ENCODE results near the gene DHCR24. TPM values are rescaled to one million over a fixed set of nuclear protein-coding genes. Genes with fewer than 3 reads are reported as not detected.

Gene DHCR24
- total RNA-seq, 4 donors from 2014 or later, result 167 to 525 (median 389) TPM

DNA sequence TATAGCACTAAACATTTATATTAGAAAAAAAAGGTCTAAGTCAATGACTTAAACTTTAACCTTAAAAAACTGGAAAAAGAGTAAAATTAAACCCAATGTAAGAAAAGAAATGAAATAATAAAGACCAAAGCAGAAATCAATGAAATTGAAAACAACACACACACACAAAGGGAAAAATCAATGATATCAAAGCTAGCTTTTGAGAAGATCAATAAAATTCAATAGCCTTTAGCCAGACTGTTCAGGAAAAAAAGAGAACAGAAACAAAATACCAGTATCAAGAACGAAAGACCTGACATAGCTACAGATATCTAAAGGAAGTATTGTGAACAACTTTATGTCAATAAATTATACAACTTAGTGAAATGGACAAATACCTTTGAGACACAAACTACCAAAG is 7.1 kb downstream of the DHCR24 start:
- no peak overlapping the region for H3K27ac ChIP-seq
- no peak for DNase-seq (ENCODE audit: low spot score in 2 of 2)
- H3K4me3 ChIP-seq, result no peak overlapping the region
- no peaks in the 10 kb centered on the region for H3K27me3 ChIP-seq
- no peak for TF ChIP-seq CTCF (IDR thresholded peaks at IDR 0.05)
- no peak for TF ChIP-seq POLR2AphosphoS5 (IDR thresholded peaks at IDR 0.05)
- TF ChIP-seq EP300 (IDR thresholded peaks at IDR 0.05), result no peak
- TF ChIP-seq POLR2A (IDR thresholded peaks at IDR 0.05), result no peak
- peaks cover 22% of the 10 kb centered on the region for H3K4me1 ChIP-seq
- WGBS, result 96% methylated on average over 1 of the region's 1 CpG
- H3K9me3 ChIP-seq, result no peaks in the 10 kb centered on the region
- peaks cover 28% of the 10 kb centered on the region for H3K36me3 ChIP-seq

- DNase-seq (ENCODE audit: low spot score in 2 of 2), result no peak
- TF ChIP-seq CTCF (IDR thresholded peaks at IDR 0.05) (no peak), POLR2AphosphoS5 (IDR thresholded peaks at IDR 0.05) (no peak), POLR2A (IDR thresholded peaks at IDR 0.05) (no peak), EP300 (IDR thresholded peaks at IDR 0.05) (no peak)
- Histone ChIP-seq H3K4me1 (no peaks in the 10 kb centered on the region), H3K9me3 (no peaks in the 10 kb centered on the region), H3K27me3 (no peaks in the 10 kb centered on the region), H3K4me3 (no peak overlapping the region), H3K36me3 (peaks cover 58% of the 10 kb centered on the region), H3K27ac (no peak overlapping the region)
- WGBS, result 95% methylated on average over 5 of the region's 5 CpGs
Observed at GRCh38 chr1:54876814-54877213, 10.2 kb downstream of the DHCR24 start.

DNA sequence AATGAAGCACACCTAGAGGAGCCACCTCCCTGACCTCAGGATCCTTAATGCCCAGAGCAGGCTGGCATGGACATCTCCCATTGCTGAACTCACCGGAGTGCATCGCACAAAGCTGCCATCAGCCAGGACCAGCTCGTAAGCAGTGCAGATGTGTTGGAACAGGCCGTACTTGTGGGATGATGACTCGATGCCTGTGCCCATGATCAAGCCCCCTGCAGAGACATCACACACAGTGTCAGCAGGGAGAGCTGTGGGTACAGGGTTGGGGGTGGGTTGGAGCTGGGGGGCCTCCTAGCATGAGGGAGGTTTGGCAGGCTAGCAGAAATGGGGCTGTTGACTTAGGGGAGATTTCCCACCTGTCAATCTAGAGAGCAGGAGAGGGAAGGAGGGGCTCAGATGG is 12.0 kb downstream of the DHCR24 start:
- Histone ChIP-seq H3K9me3 (no peaks in the 10 kb centered on the region), H3K36me3 (peaks cover 64% of the 10 kb centered on the region), H3K4me3 (no peak overlapping the region), H3K27me3 (no peaks in the 10 kb centered on the region), H3K27ac (no peak overlapping the region), H3K4me1 (no peaks in the 10 kb centered on the region)
- no peak for DNase-seq (ENCODE audit: low spot score in 2 of 2)
- TF ChIP-seq POLR2A (IDR thresholded peaks at IDR 0.05), result no peak
- no peak for TF ChIP-seq CTCF (IDR thresholded peaks at IDR 0.05)
- TF ChIP-seq POLR2AphosphoS5 (IDR thresholded peaks at IDR 0.05), result no peak
- TF ChIP-seq EP300 (IDR thresholded peaks at IDR 0.05), result no peak
- 91% methylated on average over 4 of the region's 5 CpGs for WGBS

DNA sequence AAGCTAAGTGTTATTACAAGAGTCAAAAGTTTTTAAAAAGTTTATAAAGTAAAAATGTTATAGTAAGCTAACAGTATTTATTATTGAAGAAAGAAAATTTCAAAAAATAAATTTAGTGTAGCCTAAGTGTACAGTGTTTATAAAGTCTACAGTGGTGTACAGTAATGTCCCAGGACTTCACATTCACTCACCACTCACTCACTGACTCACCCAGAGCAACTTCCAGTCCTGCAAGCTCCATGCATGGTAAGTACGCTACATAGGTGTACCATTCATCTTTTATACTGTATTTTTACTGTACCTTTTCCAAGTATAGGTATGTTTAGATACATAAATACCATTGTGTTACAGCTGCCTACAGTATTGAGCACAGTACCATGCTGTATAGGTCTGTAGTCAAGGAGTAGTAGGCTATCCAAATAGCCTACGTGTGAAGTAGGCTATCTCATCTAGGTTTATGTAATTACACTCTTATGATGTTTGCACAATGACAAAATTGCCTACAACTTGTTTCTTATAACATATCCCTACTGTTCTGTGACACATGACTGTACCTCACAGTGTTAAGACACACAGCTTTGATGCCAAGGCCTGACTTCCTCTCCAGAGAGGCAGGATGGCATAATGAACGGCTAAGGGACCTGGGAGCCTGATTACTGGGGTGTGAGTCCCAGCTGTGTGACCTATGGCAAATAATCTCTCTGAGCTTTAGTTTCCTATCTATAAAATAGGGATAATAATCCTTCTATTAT is 12.7 kb downstream of the DHCR24 start:
- H3K27ac ChIP-seq, result no peak overlapping the region
- no peak overlapping the region for H3K4me3 ChIP-seq
- no peak for TF ChIP-seq EP300 (IDR thresholded peaks at IDR 0.05)
- TF ChIP-seq CTCF (IDR thresholded peaks at IDR 0.05), result no peak
- no peak for TF ChIP-seq POLR2AphosphoS5 (IDR thresholded peaks at IDR 0.05)
- TF ChIP-seq POLR2A (IDR thresholded peaks at IDR 0.05), result no peak
- H3K4me1 ChIP-seq, result no peaks in the 10 kb centered on the region
- no peak for DNase-seq (ENCODE audit: low spot score in 2 of 2)
- no peaks in the 10 kb centered on the region for H3K9me3 ChIP-seq
- H3K27me3 ChIP-seq, result no peaks in the 10 kb centered on the region
- 74% methylated on average over 3 of the region's 3 CpGs for WGBS
- peaks cover 72% of the 10 kb centered on the region for H3K36me3 ChIP-seq

- DNase-seq (ENCODE audit: low spot score in 2 of 2), result no peak
Observed at GRCh38 chr1:54872036-54872331, 15.0 kb downstream of the DHCR24 start.

More at GRCh38 chr1:54872036-54872331, 15.0 kb downstream of the DHCR24 start:
- Histone ChIP-seq H3K27ac (no peak overlapping the region), H3K4me3 (no peak overlapping the region), H3K9me3 (no peaks in the 10 kb centered on the region), H3K27me3 (no peaks in the 10 kb centered on the region), H3K4me1 (no peaks in the 10 kb centered on the region), H3K36me3 (peaks cover 91% of the 10 kb centered on the region)
- 77% methylated on average over 5 of the region's 5 CpGs for WGBS
- no peak for TF ChIP-seq CTCF (IDR thresholded peaks at IDR 0.05)
- TF ChIP-seq EP300 (IDR thresholded peaks at IDR 0.05), result no peak
- TF ChIP-seq POLR2AphosphoS5 (IDR thresholded peaks at IDR 0.05), result no peak
- TF ChIP-seq POLR2A (IDR thresholded peaks at IDR 0.05), result no peak

Data from suprapubic skin (tissue), 4 donors.